HepG2 (cell line): ENCODE data around the gene TBC1D22A. TPM values are rescaled to one million over a fixed set of nuclear protein-coding genes. Genes with fewer than 3 reads are reported as not detected.

Source experiments
- CENPBD1 ChIP-seq: sonication (generic); formaldehyde crosslinking; IDR thresholded peaks from 2 replicates; pipeline ENCODE4 v1.8.0; 2022; ENCODE audit warnings: missing genetic modification reagents, low read depth, mild to moderate bottlenecking, borderline replicate concordance
- CHD2 ChIP-seq: IDR thresholded peaks from 2 replicates; pipeline ENCODE4 v1.6.1; 2011; ENCODE audit warnings: low read depth, low read length, improper control_type of control experiment
- EZH2 ChIP-seq: conservative IDR thresholded peaks from 2 replicates; pipeline ENCODE4 v1.6.1; 2012; ENCODE audit warnings: mild to moderate bottlenecking, low read depth, low read length, moderate library complexity
- FOXO1 ChIP-seq: sonication (generic); formaldehyde crosslinking; IDR thresholded peaks from 2 replicates; pipeline ENCODE4 v1.4.0; 2020; ENCODE audit warnings: missing genetic modification reagents
- FUBP1 ChIP-seq: sonication (generic); formaldehyde crosslinking; IDR thresholded peaks from 2 replicates; pipeline ENCODE4 v1.5.1; 2020; ENCODE audit warnings: missing genetic modification reagents, mild to moderate bottlenecking, borderline replicate concordance
- HDAC2 ChIP-seq: sonication (generic); formaldehyde crosslinking; IDR thresholded peaks from 2 replicates; pipeline ENCODE4 v1.4.0; 2020; ENCODE audit warnings: missing genetic modification reagents
- KDM6A ChIP-seq: IDR thresholded peaks from 2 replicates; pipeline ENCODE4 v1.6.1; 2016; ENCODE audit warnings: low read depth
- MAFF ChIP-seq: IDR thresholded peaks from 2 replicates; pipeline ENCODE4 v1.6.1; 2011; ENCODE audit warnings: low read depth, low read length, improper control_type of control experiment
- MIER3 ChIP-seq: IDR thresholded peaks from 2 replicates; pipeline ENCODE4 v1.6.1; 2016; ENCODE audit warnings: missing compliant biosample characterization, borderline replicate concordance
- NCOR1 ChIP-seq: fragments of 200-600 bp; sonication (generic); IDR thresholded peaks from 2 replicates; pipeline ENCODE4 v1.7.0; 2017; ENCODE audit warnings: antibody characterized with exemption, low read length, borderline replicate concordance
- NR3C1 ChIP-seq: sonication (generic); formaldehyde crosslinking; IDR thresholded peaks from 2 replicates; pipeline ENCODE4 v1.4.0; 2020; ENCODE audit warnings: missing genetic modification reagents
- PCBP1 ChIP-seq: fragments of 200-400 bp; formaldehyde crosslinking; IDR thresholded peaks from 2 replicates; pipeline ENCODE4 v1.6.1; 2017; ENCODE audit warnings: mild to moderate bottlenecking, low read depth, low read length, borderline replicate concordance
- PTBP1 ChIP-seq: fragments of 200-400 bp; formaldehyde crosslinking; IDR thresholded peaks from 2 replicates; pipeline ENCODE4 v1.6.1; 2018; ENCODE audit warnings: low read length, low read depth; ENCODE audit not compliant: poor library complexity, severe bottlenecking
- SRSF9 ChIP-seq: fragments of 200-400 bp; formaldehyde crosslinking; IDR thresholded peaks from 2 replicates; pipeline ENCODE4 v1.6.1; 2018; ENCODE audit warnings: borderline replicate concordance, mild to moderate bottlenecking, low read depth, low read length; ENCODE audit not compliant: insufficient read depth, poor library complexity, severe bottlenecking
- YEATS2 ChIP-seq: sonication (generic); formaldehyde crosslinking; IDR thresholded peaks from 2 replicates; pipeline ENCODE4 v1.4.0; 2020; ENCODE audit warnings: missing genetic modification reagents, borderline replicate concordance
- ZBTB49 ChIP-seq: sonication (generic); formaldehyde crosslinking; IDR thresholded peaks from 2 replicates; pipeline ENCODE4 v1.4.0; 2020; ENCODE audit warnings: missing genetic modification reagents, borderline replicate concordance
- ZFX ChIP-seq: sonication (generic); formaldehyde crosslinking; IDR thresholded peaks from 2 replicates; pipeline ENCODE4 v1.4.0; 2020; ENCODE audit warnings: mild to moderate bottlenecking, low read depth, missing genetic modification reagents, moderate library complexity
- ZNF180 ChIP-seq: sonication (generic); formaldehyde crosslinking; IDR thresholded peaks from 2 replicates; pipeline ENCODE4 v1.4.0; 2020; ENCODE audit warnings: low read depth, missing genetic modification reagents, borderline replicate concordance
- ZNF232 ChIP-seq: sonication (generic); formaldehyde crosslinking; IDR thresholded peaks from 2 replicates; pipeline ENCODE4 v1.4.0; 2020; ENCODE audit warnings: missing genetic modification reagents, borderline replicate concordance
- ZNF367 ChIP-seq: sonication (generic); formaldehyde crosslinking; IDR thresholded peaks from 2 replicates; pipeline ENCODE4 v1.4.0; 2020; ENCODE audit warnings: missing genetic modification reagents, borderline replicate concordance
- ZNF432 ChIP-seq: sonication (generic); formaldehyde crosslinking; IDR thresholded peaks from 2 replicates; pipeline ENCODE4 v1.5.0; 2020; ENCODE audit warnings: missing genetic modification reagents, mild to moderate bottlenecking, borderline replicate concordance
- ZNF546 ChIP-seq: sonication (generic); formaldehyde crosslinking; conservative IDR thresholded peaks from 2 replicates; pipeline ENCODE4 v1.8.1; 2023; ENCODE audit warnings: mild to moderate bottlenecking, missing genetic modification reagents
- ZNF552 ChIP-seq: sonication (generic); formaldehyde crosslinking; IDR thresholded peaks from 2 replicates; pipeline ENCODE4 v1.9.0; 2022; ENCODE audit warnings: missing genetic modification reagents, mild to moderate bottlenecking, borderline replicate concordance
- ZNF782 ChIP-seq: sonication (generic); formaldehyde crosslinking; IDR thresholded peaks from 2 replicates; pipeline ENCODE4 v1.4.0; 2020; ENCODE audit warnings: missing genetic modification reagents, mild to moderate bottlenecking, borderline replicate concordance
- ZNF83 ChIP-seq: sonication (generic); formaldehyde crosslinking; IDR thresholded peaks from 2 replicates; pipeline ENCODE4 v1.4.0; 2020; ENCODE audit warnings: missing genetic modification reagents, mild to moderate bottlenecking, borderline replicate concordance
- polyA plus RNA-seq, 8 experiments: library from polyadenylated mRNA; depleted of rRNA in 3 of 8; stranded (reverse) in 7 of 8; unstranded in 1 of 8; fragments of >200 nt; fragmentation: Illumina TruSeq in 4 of 8; extraction: Trizol in 4 of 8; gene quantifications; 2 replicates each; pipeline versions ENCODE4 v1.2.1 to v1.2.3, GENCODE V29; 2011 to 2016; ENCODE audit warnings: low read depth in 4 of 8, missing spikeins in 1 of 8, mixed read lengths in 1 of 8; ENCODE audit not compliant: insufficient read depth in 1 of 8
- total RNA-seq, 5 experiments: library from RNA; depleted of rRNA; stranded (reverse); fragments of >200 nt; fragmentation: Illumina TruSeq; extraction: Trizol; gene quantifications; 2 replicates each; pipeline ENCODE4 v1.2.3, GENCODE V29; 2016; ENCODE audit warnings: low read depth in 1 of 5

TBC1D22A gene
- total and polyA plus RNA-seq, 2 of the 13 experiments (the other 11 are each of a cell fraction or from before 2014, with no cell fraction given) = 17.3 to 18.0 TPM

GRCh38 chr22:46762238-46763050, at the start of gene TBC1D22A (continued):
- TF ChIP-seq KDM6A (CRISPR knock-in tag) (no peak), FOXO1 (CRISPR knock-in tag) (peak; percentile 70), MAFF (no peak), SRSF9 (no peak), EZH2 (no peak), ZNF782 (CRISPR knock-in tag) (0 out of 2 replicates have a peak, but pooled peaks have one; percentile 28), ZNF552 (no peak), CENPBD1 (CRISPR knock-in tag) (no peak), FUBP1 (CRISPR knock-in tag) (0 out of 2 replicates have a peak, but pooled peaks have one; percentile 24), ZBTB49 (CRISPR knock-in tag) (no peak), CHD2 (peak; percentile 35; the same call in 1 of the 2 replicates), ZNF432 (CRISPR knock-in tag) (no peak), ZNF83 (CRISPR knock-in tag) (no peak), NCOR1 (peak; percentile 48; the same call in 1 of the 2 replicates), PTBP1 (no peak), PCBP1 (peak; percentile 91), NR3C1 (CRISPR knock-in tag) (no peak), MIER3 (CRISPR knock-in tag) (peak; percentile 94; the same call in 1 of the 2 replicates), ZFX (peak; percentile 90), ZNF367 (CRISPR knock-in tag) (no peak), ZNF180 (CRISPR knock-in tag) (no peak), HDAC2 (peak; percentile 91), ZNF232 (no peak; the same call in 1 of the 2 replicates), ZNF546 (peak; percentile 78; the same call in 1 of the 2 replicates), YEATS2 (CRISPR knock-in tag) (peak; percentile 97)
